NCI-H1417 treated with DMSO at 0.1 percent for 48 hours (cell line): ENCODE results near the gene TPPP2.

ENCODE experiments used
- DNase-seq: peaks from one replicate; lab custom pipeline; 2025; lab: John Stamatoyannopoulos, UW

Gene TPPP2

DNA sequence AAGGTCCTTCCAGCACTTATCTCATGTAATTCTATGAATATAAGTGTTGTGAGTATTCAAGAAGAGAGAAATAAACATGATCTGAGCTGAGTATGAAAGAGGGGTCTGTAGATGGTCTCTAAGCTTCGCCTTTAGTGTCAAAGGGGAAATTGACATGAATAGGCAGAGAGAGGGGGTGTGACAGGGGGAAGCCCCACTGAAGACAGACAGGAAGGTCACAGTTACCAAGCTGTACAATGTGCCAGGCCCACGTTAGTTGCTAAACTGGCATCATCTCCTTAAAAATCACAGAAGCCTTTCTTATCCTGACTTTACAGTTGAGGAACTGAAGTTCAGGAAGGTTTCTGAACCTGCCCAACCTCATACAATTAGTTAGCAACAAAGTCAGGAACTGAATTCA, 47.7 kb downstream of the TPPP2 start:
- no peak for DNase-seq

DNA sequence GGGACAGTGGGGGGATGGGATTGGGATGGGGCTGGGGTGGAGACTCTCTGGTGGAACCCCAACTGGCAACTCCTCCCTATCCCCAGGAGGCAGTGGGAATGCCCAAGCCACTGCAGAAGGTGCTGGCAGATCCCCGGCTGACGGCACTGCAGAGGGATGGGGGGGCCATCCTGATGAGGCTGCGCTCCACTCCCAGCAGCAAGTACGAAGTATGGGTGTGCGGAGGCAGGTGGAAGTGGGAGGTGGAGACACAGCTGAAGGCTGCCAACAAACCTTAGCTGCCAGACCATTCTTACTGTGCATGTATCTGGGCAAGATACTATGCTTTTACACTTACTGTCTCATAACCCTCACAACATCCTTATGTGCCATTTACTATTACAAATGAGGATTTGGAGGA, 48.3 kb downstream of the TPPP2 start:
- no peak for DNase-seq

DNA sequence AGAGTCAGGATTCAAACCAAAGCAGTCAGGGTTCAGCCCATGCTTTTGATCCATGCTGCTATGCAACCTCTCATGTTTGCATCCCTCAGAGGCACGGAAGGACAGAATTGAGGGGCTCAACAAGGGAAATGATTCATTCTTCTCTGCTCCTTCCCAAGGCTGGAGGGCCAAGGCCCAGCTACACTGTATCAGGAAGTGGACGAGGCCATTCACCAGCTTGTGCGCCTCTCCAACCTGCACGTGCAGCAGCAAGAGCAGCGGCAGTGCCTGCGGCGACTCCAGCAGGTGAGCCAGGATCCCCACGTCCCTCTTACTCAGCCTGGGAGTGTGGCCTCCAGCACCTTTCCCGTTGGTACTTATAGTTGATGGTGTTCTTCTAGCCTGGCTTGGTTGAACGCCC, 48.7 kb downstream of the TPPP2 start:
- no peak for DNase-seq

DNA sequence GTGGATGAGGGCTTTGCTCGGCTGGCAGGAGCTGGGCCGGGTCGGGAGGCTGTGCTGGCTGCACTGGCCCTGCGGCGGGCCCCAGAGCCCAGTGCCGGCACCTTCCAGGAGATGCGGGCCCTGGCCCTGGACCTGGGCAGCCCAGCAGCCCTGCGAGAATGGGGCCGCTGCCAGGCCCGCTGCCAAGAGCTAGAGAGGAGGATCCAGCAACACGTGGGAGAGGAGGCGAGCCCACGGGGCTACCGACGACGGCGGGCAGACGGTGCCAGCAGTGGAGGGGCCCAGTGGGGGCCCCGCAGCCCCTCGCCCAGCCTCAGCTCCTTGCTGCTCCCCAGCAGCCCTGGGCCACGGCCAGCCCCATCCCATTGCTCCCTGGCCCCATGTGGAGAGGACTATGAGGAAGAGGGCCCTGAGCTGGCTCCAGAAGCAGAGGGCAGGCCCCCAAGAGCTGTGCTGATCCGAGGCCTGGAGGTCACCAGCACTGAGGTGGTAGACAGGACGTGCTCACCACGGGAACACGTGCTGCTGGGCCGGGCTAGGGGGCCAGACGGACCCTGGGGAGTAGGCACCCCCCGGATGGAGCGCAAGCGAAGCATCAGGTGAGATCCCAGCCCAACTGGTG, 51.6 kb downstream of the TPPP2 start:
- no peak for DNase-seq
